ENCODE results near the gene CLK2. TPM values are rescaled to one million over a fixed set of nuclear protein-coding genes. Genes with fewer than 3 reads are reported as not detected.
A peak's percentile ranks its signal among the peaks of the same experiment; 100 is the strongest.

The CLK2 gene
- total and polyA plus RNA-seq, 2 donors (not counting 3 experiments of a cell fraction or from before 2014, with no cell fraction given): 69.1 to 80.9 TPM

DNA sequence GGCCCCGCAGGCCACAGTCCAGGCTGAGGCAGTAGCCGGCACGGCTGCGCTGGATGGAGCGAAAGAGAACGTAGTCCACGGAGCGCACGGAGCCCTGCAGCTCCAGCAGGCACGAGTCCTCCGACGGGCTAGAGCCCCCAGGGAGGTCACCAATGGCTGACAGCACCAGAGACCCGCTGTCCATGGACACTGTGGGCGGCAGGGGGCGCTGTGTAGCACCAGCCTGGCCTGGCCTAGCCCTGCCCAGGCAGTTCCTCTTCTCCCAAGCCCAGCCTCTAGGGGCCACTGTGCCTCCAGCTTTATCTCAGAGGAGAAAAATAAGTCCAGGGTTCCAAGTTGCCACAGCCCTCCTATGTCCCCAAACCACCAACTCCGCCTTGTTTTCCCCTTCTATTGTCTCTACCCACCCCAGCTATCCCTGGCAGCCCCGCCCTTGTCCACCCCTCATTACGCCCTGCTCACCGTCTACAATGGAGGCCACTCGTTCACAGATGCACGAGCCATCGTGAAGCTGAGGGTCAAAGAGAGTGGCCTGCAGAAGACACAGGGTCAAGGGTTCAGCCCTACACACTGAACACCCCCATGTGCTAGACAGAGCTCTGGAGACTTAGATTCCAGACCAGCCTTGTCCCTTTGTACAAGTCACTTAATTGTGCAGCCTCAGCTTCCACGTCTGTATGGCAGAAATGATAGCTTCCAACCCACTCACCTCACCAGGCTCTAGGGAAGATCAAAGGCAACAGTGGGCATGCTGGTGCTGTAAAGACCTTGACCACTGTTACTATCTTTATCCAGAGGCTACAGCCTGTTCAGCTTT is 22.5 kb downstream of the CLK2 start:
- H3K36me3 ChIP-seq (ENCODE audit: control insufficient read depth in 2 of 2, extremely low read depth in 1 of 2, insufficient read depth in 2 of 2, low read length in 2 of 2): peaks cover 3 to 14% of the 10 kb centered on the region in 2 experiments
- no TSS peak for BruUV-seq (replicated peaks)
- POLR2A ChIA-PET: interaction anchor here (1.0 kb wide), 1 partner anchor 71 kb away, joined by 8 read pairs; no protein-coding TSS in a partner anchor
- no peak overlapping the region for H3K27ac ChIP-seq (ENCODE audit: insufficient read depth, low read depth, low read length)
- CTCF ChIA-PET: interaction anchor here (0.7 to 5.8 kb wide), 42 partner anchors 9 to 478 kb away, joined by 3 to 115 read pairs (median 6); partner anchors contain the start of genes ASH1L, CLK2, FDPS and HCN3
- H2AFZ ChIP-seq (ENCODE audit: low read depth, low read length): peak overlapping the region; percentile 76
- peak overlapping the region; percentile 17 for H3K4me2 ChIP-seq (ENCODE audit: insufficient read depth, low read length)
- no peaks in the 10 kb centered on the region for H3K9me1 ChIP-seq (replicated peaks; ENCODE audit: control insufficient read depth, extremely low read depth, insufficient read depth, low read length)
- H3K9me3 ChIP-seq (replicated peaks; ENCODE audit: control insufficient read depth, insufficient read depth, low read length): no peaks in the 10 kb centered on the region
- peak overlapping the region in 1 of 3 experiments; percentile 12 for H3K4me3 ChIP-seq (replicated peaks in 1 of 3; ENCODE audit: insufficient read depth in 1 of 3, low read depth in 1 of 3, low read length in 3 of 3)
- dilution Hi-C loops (cut with MboI; ENCODE audit: extremely low pct_ligation_motif_present, low sequenced_read_pairs): no loop called here
- peaks cover 26% of the 10 kb centered on the region for H3K4me1 ChIP-seq (ENCODE audit: control insufficient read depth, extremely low read depth, insufficient read depth, low read length)
- FAIRE-seq: peak; percentile 99
- TF ChIP-seq EZH2 (IDR thresholded peaks at IDR 0.05; ENCODE audit: borderline replicate concordance, low read depth, low read length, severe bottlenecking) (no peak), FOS (IDR thresholded peaks at IDR 0.05; ENCODE audit: borderline replicate concordance, insufficient read depth, low read length) (no peak), MYC (IDR thresholded peaks at IDR 0.05; ENCODE audit: low read depth, low read length) (no peak), POLR2A (IDR thresholded peaks at IDR 0.05; ENCODE audit: low read depth, low read length) (no peak), POLR2AphosphoS5 (IDR thresholded peaks at IDR 0.05; ENCODE audit: insufficient read depth, low read depth, low read length) (no peak)
- TF ChIP-seq, protein P1, sequence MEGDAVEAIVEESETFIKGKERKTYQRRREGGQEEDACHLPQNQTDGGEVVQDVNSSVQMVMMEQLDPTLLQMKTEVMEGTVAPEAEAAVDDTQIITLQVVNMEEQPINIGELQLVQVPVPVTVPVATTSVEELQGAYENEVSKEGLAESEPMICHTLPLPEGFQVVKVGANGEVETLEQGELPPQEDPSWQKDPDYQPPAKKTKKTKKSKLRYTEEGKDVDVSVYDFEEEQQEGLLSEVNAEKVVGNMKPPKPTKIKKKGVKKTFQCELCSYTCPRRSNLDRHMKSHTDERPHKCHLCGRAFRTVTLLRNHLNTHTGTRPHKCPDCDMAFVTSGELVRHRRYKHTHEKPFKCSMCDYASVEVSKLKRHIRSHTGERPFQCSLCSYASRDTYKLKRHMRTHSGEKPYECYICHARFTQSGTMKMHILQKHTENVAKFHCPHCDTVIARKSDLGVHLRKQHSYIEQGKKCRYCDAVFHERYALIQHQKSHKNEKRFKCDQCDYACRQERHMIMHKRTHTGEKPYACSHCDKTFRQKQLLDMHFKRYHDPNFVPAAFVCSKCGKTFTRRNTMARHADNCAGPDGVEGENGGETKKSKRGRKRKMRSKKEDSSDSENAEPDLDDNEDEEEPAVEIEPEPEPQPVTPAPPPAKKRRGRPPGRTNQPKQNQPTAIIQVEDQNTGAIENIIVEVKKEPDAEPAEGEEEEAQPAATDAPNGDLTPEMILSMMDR (IDR thresholded peaks at IDR 0.05; ENCODE audit: extremely low read depth in 1 of 2, insufficient read depth in 1 of 2, low read depth in 1 of 2, low read length in 2 of 2): peak; percentile 100
- TF ChIP-seq, protein P2, sequence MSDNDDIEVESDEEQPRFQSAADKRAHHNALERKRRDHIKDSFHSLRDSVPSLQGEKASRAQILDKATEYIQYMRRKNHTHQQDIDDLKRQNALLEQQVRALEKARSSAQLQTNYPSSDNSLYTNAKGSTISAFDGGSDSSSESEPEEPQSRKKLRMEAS (IDR thresholded peaks at IDR 0.05; ENCODE audit: insufficient read depth, insufficient read length): no peak
- peaks cover 9% of the 10 kb centered on the region for H3K79me2 ChIP-seq (ENCODE audit: control insufficient read depth, insufficient read depth, low read length)
- intact Hi-C loops (cut with micrococcal nuclease): loop anchor here (1.0 to 10.0 kb wide), 5 partner anchors 57 to 397 kb away; partner anchors contain the start of genes ASH1L and FDPS
- H3K9ac ChIP-seq (replicated peaks; ENCODE audit: extremely low read depth, insufficient read depth, low read length): no peak overlapping the region
- DNase-seq (ENCODE audit: low read depth, low spot score): peak; percentile 89
- H3K27me3 ChIP-seq (ENCODE audit: control insufficient read depth in 2 of 2, insufficient read depth in 2 of 2, low read length in 2 of 2): no peaks in the 10 kb centered on the region
- H4K20me1 ChIP-seq (replicated peaks; ENCODE audit: control insufficient read depth, extremely low read depth, insufficient read depth, low read length): no peaks in the 10 kb centered on the region

Measured in endothelial cell of umbilical vein (primary cell).